ENCODE data around the gene NBDY. TPM values are rescaled to one million over a fixed set of nuclear protein-coding genes. Genes with fewer than 3 reads are reported as not detected.

Gene NBDY
- total RNA-seq, 4 donors from 2014 or later: 0.51 to 40.4 (median 13.3) TPM

DNA sequence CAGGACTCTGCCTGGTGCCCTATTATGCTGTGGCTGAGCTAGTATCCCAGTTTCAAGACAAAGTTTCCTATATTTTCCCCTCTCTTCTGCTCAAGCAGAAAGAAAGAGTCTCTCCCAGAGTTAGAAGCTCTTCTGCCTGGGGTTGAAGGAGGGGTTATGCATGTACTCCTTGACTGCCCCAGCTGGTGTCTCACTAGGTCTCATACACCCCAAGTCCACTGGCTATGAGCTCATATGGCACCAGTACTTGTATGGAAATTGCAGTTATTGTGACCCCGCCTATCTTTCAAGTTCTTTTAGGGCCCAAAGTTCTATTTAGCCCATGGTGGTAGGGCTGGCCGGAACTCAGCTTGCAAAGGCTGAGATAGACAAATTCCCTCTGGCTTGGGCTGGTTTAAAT, 131.8 kb downstream of the NBDY start:
- Histone ChIP-seq H3K4me1 (no peaks in the 10 kb centered on the region), H3K27me3 (no peaks in the 10 kb centered on the region), H3K27ac (no peak overlapping the region), H3K4me3 (no peak overlapping the region), H3K36me3 (no peaks in the 10 kb centered on the region), H3K9me3 (no peaks in the 10 kb centered on the region)
- DNase-seq: no peak
- TF ChIP-seq POLR2A (IDR thresholded peaks at IDR 0.05): no peak
- no peak for TF ChIP-seq CTCF (IDR thresholded peaks at IDR 0.05)
- intact Hi-C loops (cut with DNase I; ENCODE audit: low total_unique reads): no loop called here

Other genes starting within 250 kb of the NBDY start
- 10 to 100 TPM in 3 of 4 donors, 1 to 10 TPM in 1; 6.7 to 41.6 (median 18.2) TPM for gene UBQLN2, start 165.6 kb upstream of the NBDY start, total RNA-seq

Measured in uterus (tissue), 4 donors.